HL-60/S4 treated with phorbol 12-myristate 13-acetate at 8.2 ng/mL for 4 days and 3 days (cell line): Measurements from ENCODE around the gene TMEM220.
"Not testable (repeated sequence)": the region's sequence is repeated elsewhere in the genome, so short reads cannot be mapped to it uniquely, and the experiment has no call there.

Experiments used
- in situ Hi-C: fragments of 300-500 bp; cut with MboI; formaldehyde crosslinking; loops from 2 replicates; pipeline ENCODE4 v1.15.0; 2022; ENCODE audit warnings: low sequenced_read_pairs

The TMEM220 gene

DNA sequence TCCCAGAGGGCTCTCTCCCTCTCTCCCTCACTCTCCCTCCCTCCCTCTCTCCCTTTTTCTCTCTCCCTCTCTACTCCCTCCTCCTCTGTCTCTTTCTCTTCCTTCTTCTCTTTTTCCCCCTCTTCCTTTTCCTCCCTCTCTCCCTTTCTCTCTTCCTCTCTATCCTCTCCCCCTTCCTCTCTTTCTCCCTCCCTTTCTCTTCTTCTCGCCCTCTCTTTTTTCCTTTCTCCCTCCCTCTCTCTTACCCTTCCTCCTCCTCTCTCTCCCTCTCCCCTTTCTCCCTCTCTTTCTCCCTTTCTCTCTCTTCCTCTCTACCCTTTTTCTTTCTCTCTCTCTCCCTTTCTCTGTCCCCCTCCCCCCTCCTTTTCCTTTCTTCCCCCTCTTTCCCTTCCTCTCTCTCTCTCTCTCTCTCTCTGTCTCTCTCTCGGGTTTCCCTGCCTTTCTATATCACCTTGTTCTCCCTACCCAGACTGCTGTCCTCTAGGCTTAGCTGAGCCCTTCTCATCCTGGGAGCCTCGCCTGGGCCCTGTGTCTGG, 25.8 kb upstream of the TMEM220 start:
- in situ Hi-C loops: no loop called here

DNA sequence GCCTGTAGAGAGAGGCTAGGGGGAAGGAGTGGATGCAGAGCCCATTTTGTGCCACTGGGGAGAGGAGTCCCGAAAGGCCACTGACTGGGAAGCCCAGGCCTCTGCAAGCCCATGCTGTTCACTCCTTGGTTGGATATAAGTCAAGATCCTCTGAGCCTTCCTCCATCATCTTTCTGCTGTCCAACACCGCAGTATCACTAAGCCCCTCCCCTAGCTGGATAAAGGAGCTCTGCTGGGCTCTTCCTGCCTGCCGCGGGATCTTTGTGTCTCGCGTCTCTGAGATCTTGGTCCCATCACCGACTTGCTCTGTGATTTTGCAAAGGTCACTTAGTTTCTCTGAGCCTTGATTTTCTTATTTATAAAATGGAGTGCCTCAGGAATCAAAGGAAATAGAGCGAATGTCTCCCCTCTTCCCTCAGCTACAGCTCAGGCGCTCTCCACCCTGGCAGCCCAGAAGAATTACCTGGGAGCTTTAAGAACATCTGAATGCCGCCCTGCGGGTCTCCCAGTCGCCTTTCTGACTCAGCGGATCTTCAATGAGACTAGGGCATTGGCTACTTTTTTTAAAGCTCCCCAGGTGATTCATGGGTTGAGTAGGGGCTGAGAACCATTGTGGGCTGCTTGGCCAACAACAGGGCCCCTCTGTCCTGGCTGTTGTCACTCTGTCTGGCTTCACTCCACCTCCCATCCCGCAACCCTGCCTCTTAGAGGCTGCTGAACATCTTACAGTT, 25.2 kb upstream of the TMEM220 start:
- in situ Hi-C loops: no loop called here

DNA sequence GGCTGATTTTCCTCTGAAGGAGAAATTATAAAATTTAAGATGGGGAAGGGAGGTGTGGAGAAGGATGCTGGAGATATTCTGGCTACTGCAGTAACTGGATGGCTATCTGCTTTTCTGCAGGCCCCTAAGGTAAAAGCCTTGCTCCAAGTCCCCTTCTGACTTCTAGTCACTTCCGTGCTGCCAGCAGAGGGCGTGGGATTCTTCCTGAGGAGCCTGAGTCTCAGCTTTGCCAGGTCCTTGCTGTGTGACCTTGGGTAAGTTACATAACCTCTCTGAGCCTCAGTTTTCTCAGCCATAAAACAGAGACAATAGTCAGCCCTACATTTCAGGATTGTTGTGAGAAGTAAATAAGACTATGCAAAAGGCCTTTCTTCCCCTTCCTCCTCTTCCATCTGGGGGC, 24.3 kb upstream of the TMEM220 start:
- in situ Hi-C loops: no loop called here

DNA sequence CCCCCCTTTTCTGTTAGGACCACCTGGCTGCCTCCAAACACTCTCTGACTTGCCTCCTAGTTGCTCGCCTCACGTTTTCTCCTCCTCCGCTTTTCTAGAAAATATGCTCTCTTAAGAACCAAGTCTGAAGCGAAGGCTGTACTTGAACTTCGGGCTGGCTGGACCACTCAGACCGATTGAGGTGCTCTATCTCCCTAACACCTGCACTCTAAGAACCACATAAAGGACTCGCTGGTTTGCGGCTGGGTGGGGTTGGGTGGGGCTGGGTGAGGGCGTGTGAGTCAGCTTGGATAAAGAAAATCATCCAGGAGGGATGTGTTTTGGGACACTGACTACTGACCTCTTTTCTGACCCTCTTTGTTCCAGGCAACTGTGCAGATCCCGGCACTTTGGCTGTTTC, 22.9 kb upstream of the TMEM220 start:
- in situ Hi-C loops: no loop called here

DNA sequence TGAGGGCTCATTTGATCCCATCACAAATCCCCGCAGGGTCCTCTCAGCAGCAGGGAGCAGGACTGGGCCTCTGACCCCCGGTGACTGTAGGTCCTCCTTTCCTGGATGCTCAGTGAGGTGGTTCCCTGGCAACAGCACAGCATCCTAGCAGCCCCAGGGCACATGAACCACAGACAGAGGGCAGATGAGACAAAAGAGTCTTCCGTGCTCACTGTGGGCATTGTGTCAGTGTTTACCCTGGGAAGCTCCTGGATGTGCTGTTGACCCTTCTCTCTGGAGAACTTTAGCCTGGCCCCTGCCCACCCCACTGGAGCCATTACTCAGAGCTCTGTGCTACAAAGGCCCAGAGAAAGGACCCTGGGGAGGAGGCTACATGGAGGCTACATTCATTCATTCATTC, 21.7 kb upstream of the TMEM220 start:
- in situ Hi-C loops: no loop called here

DNA sequence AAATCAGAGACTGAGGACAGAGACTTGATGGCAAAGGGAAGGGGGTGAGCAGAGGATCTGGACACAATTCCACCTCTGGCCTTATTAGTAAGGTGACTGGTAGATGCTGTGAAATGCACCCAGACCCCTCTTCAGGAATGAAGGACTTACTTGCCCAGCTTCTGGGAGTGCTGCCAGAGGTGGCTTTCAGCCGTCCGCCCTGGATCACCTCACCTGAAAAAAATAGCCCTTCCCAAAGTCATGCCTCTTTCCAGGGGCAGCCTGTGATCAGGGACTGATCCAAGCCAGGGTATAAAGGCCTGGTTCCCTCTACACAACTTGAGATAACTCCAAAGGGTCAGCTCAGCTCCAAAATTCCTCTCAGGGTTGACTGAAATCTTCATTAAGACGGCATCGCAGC, 20.4 kb upstream of the TMEM220 start:
- in situ Hi-C loops: no loop called here

DNA sequence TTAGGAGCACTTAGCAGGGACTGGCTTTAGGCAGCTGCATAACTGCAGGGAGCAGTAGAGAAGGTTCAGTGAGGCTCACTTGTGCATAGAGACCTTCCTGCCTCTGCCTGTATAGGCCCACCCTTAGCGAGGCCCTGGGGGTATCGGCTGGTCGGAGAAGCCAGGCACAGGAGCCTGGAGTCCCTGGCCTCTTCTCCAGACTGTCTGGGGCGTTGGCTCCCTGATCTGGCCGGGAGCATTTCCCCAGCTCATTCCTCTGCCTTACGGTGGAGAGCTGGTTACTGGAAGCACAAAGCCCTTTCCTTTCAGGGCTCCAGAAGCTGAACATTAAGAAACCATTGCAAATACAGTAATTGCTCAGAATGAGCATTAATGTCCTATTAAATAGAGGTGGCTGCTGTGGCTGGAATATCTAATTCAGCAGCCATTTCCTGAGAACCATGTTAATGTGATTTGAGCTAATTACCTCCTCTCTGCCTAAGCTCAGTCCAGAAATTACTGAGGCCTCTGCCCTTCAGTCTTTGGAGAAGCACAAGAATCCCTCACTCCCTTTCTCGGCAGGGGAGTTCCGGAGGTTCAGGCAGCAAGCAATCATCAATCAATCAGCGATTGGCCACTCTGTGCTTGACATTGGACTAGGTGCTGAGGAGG, 18.8 kb upstream of the TMEM220 start:
- in situ Hi-C loops: no loop called here

DNA sequence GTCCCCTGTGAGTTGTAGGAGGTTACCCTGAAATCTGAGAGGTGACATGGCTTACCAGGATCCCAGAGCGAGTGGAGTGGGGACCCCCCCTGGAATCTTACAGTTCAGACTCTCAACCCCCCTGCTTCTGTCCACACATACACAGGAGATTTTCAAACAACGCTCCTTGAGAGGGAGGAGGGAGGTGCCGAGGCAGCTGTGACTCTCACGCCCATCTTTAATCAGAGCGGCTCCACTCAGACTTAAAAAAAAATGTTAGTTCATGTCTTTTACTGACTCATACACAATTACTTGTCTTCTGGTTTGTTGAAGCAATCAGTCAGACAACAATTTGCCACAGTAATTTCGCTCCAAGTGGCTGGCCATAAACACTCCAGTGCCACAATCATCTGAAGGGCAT, 15.4 kb upstream of the TMEM220 start:
- in situ Hi-C loops: no loop called here

DNA sequence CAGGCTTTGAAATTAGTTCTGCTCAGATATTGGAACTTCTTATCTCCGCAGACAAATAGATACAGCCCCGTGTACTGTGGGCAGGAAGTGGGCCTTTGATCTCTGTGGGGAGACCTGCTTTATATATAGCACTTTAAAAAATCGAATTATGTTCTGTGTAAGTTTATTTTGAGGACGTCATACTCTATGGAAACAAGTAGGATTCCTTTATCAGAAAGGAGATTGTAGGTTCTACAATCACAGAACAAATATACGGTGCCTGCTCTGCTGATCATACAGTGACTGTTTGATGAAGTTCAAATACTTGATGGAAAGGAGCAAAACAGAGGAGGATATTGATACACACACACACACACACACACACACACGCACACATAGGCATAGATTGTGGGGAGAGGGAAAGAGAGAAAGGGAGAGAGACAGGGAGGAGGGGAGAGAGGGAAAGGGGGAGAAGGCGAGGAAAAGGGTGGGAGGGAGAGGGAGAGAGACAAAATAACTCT, 14.7 kb upstream of the TMEM220 start:
- in situ Hi-C loops: no loop called here

DNA sequence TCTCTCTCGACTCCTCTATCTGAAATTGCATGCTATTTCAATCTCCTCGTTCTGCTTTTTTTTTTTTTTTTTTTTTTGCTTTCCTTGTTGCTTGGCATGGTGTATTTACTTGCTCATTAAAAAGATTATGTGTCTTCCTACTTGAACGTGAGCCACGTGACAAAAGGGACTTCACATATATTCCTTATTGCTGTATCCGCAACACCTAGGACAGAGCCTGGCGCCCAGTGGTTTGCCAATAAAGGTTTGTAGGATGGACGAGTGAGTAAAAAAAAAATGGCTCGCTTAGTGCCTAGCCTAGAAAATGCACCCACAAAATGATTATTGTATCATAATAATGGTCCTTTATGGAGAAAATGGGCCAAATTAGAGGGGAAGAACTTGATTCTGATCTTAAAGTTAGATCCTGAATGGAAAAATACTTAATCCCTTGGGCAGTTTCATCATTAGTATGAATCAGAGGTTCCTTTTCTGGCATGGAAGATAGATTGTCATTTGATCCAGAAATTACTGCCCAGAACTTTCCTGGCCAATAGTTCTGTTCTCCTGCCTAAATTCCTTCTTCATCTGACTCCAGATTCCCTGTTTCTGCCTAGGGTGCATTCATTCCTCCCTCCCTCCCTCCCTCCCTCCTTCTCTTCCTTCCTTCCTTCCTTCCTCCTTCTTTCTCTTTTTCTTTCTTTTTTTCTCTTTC, 13.6 kb upstream of the TMEM220 start:
- in situ Hi-C loops: no loop called here

DNA sequence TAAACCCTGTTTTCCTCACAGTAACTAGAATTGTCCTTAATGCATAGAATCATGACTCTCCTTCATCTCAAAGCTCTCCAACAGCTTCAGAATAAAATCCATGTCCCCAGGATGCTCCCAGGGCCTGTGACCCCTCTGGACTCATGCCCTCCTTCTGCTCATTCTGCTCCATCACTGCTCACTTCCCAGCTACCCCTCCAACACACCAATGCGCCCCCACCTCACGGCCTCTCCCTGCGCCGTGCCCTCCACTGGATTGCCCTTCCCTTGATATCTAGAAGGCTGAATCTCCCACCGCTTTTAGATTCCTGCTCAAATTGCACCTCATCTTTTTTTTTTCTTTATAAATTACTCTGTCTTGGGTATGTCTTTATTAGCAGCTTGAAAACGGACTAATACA, 12.6 kb upstream of the TMEM220 start:
- in situ Hi-C loops: no loop called here

DNA sequence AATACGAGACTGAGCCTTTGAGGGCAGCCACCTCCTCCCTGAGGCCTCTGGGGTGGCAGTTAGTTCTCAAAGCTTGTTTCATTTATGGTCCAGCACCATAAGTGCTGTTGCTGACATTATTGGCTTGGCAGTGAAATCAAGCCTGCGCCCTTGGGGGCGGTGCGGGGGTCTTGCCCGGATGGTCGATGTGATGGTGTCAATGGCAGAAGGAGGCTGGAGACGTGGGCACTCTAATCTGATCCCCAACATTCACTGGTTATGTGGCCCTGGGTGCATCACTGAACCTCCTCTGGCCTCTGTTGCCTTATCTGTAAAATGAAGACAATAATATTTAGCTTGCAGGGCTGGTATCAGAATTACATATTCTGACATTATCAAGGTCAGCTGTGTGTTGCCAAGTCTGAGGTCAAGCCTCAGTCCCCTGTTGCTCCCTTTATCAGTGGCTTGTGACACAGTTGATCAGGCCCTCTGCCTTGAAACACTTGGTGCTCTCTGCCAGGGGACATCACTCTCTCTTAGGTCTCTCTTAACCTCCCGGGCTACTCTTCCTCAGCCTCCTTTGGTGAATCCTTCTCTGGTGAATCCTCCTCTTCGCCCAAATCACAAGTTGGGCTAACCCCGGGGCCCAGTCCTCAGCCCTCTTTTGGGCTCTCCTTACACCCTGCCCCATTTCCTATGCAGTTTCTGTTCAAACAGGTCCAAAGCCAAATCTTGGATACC, 11.8 kb upstream of the TMEM220 start:
- in situ Hi-C loops: no loop called here

DNA sequence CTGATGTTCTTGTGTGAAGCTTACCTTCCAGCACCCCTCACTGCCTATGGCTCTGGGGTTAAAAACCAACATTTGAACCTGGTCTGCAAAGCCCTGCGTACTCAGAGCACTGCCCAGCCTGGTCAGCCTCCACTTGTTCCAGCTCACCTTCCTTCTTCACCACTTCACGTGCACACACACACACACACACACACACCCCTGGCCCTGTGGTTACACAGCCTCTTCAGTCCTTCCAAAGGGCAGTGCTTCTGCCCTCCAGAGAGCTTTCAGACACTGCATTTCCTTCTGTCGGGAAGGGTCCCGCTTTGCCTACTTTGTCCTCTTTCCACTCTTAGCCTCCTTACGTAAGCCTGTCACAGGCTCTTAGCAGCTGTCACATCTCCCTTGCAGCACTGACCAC, 9.6 kb upstream of the TMEM220 start:
- in situ Hi-C loops: no loop called here

DNA sequence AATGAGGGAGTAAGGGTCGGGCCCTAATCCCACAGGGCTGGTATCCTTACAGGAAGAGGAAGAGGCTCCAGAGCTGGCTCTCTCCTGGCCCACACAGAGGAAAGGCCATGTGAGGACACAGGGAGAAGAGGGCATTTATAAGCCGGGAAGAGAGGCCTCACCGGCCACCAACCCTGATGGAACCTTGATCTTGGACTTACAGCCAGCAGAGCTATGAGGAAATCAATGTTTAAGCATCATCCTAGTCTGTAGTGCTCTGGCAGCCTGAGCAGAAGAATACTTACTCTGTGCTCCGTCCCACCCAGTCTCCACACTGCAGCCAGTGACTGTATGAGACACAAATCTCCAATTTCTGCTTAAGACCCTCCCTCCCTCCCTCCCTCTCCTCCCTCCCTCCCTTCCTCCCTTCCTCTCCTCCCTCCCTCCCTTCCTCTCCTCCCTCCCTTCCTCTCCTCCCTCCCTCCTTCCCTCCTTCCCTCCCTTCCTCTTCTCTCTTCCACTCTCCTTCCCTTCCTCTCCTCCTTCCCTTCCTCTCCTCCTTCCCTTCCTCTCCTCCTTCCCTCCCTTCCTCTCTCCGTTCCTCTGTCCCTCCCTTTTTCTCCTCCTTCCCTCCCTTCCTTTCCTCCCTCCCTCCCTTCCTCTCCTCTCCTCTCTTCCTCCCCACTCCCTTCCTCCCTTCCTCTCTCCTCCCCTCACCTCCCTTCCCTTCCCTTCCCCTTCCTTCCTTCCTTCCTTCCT, 8.9 kb upstream of the TMEM220 start:
- in situ Hi-C loops: no loop called here

DNA sequence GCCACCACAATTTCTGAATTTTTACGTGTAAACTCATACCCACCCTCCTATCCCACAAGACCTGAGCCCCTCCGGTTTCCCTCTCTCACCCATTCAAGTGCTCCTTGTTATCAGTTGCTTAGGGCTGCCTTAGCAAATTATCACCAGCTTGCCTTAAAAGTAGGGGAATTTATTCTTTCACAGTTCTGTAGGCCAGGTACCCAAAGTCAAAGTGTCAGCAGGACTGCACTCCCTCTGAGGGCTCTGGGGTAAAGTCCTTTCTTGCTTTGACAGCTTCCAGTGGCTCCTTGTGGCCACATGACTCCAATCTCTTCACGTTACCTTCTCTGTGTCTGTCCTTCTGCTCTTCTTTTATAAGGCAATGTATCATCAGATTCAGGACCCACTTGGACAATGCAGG, 7.9 kb upstream of the TMEM220 start:
- in situ Hi-C loops: no loop called here

DNA sequence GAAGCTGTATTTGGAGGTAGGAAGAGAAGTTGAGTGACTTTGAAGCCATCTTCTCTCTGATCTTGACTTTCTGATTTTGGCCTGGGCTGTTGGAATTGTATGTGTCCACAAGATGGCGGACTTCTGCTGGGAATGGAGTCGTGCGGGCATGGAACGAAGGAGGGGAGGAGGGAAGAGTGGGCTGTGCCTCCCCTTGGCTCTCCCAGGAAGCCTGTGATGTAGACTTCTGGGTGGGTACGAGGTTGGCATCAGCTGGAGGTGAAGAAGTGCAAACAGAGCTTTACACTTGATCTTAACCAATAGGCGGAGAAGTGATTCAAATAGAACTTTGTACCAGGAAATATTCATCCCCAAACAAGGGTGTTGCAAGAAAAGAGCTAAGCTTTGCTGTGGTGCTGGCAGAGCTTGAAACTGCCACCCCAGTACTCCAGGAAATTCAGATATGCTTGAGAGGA, 7.4 kb upstream of the TMEM220 start:
- in situ Hi-C loops: no loop called here

DNA sequence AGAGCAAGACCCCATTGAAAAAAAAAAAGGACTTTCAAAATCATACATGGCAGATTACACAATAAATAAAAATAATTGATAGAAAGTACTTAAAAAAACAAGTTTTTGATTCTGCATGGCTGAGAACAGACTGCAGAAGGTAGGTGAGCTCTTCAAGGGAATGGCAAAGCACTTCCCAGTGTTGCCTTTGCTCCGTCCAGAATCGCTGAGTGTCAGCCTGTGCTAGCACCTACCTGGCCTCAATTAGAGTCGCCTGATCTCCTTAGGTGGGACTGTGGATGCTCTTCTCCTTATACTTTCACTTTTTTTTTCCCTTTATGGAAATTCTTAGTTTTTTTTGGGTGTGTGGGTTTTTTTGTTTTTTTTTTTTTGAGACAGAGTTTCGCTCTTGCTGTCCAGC, 6.0 kb upstream of the TMEM220 start:
- in situ Hi-C loops: no loop called here

DNA sequence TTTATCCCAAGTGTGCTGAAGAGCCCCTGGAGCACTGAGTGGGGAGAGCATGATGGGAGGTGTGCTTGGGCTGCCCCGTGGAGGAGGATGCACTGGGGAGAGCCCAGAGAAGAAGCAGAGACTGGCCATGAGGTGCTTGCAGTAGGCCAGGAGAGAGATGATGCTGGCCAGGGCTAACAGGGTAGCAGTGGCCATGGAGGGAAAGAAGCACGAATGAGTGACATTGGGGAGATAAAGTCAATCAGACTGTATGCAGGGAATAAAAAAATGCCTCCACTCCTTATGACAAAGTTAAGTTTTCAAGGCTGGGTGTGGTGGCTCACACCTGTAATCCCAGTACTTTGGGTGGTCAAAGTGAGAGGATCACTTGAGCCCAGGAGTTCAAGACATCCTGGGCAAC, 5.4 kb upstream of the TMEM220 start:
- in situ Hi-C loops: no loop called here

DNA sequence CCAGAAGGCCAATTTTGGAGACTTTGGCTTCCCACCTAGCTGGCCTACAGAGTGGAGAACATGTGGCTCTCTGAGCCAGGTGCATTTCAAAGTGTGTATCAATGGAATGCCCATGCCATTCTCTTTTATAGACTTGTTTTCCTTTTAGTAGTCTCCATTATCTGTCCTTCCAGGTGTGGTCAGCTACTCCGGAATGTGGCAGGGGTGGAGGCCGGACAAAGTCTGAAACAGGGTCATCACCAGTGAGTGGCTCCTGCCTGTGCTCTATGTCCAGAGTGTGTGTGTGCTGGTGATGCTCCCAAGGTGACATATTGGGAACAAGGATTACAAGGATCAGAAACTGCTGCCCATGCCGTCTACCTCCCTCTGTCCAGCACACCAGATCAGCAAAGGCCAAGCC, 3.8 kb upstream of the TMEM220 start:
- in situ Hi-C loops: no loop called here

DNA sequence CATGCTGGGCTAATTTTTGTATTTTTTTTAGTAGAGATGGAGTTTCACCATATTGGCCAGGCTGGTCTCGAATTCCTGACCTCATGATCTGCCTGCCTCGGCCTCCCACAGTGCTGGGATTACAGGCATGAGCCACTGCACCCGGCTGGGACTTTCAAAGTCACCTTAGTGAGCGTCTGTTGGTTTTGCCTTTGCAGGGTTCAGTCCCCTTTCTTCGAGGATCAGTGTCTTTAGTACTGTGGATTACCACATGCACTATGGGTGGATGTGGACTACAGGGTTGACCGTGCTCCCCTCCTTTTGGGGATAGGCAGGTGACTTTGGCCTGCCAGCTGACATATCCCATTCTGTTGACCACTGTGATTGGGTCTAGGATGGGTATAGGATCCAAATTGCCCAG, 2.3 kb upstream of the TMEM220 start:
- in situ Hi-C loops: not testable (repeated sequence)
